VCaP (cell line): ENCODE data around the gene IPPK.

Experiments used
- H3K27ac ChIP-seq: fragments of 450-650 bp; 2 replicates; pipeline ENCODE4 v1.5.1; 2017
- TF ChIP-seq, protein P1 (sequence below): fragments of 450-650 bp; conservative IDR thresholded peaks from 2 replicates; pipeline ENCODE4 v1.5.1; 2017; ENCODE audit warnings: mild to moderate bottlenecking, moderate library complexity

Gene IPPK

DNA sequence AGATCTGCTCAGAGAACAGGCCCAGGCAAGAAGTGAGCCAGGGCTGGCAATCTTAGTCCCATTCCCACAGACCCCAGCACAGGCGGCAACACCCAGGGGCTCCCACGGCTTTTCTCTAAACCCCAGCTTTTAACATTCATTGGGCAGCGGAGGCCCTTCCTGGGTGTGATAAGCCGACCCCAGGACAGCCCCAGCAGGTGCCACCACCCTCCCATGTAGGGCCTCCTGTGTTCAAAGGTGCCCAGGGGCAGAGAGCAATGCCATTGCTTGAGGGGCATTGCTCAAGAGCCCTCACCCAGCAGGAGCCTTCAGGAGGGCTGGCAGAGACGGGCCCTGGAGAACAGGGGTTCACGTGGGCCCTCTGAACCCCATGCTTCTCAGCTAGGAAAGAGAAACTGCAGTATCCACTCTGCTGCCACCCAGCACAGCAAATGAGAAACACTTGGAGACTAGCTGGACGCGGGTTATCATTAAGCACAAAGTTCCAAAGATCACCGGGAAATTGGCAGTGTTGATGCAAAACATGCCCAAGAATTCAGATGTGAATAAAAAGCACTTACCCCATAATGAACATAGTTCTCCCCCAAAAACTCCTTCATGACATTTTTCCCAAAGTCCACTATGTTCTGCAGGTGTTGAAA is 13.9 kb downstream of the IPPK start:
- peak overlapping the region; percentile 53 for H3K27ac ChIP-seq
- TF ChIP-seq, protein P1, sequence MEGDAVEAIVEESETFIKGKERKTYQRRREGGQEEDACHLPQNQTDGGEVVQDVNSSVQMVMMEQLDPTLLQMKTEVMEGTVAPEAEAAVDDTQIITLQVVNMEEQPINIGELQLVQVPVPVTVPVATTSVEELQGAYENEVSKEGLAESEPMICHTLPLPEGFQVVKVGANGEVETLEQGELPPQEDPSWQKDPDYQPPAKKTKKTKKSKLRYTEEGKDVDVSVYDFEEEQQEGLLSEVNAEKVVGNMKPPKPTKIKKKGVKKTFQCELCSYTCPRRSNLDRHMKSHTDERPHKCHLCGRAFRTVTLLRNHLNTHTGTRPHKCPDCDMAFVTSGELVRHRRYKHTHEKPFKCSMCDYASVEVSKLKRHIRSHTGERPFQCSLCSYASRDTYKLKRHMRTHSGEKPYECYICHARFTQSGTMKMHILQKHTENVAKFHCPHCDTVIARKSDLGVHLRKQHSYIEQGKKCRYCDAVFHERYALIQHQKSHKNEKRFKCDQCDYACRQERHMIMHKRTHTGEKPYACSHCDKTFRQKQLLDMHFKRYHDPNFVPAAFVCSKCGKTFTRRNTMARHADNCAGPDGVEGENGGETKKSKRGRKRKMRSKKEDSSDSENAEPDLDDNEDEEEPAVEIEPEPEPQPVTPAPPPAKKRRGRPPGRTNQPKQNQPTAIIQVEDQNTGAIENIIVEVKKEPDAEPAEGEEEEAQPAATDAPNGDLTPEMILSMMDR = no peak

DNA sequence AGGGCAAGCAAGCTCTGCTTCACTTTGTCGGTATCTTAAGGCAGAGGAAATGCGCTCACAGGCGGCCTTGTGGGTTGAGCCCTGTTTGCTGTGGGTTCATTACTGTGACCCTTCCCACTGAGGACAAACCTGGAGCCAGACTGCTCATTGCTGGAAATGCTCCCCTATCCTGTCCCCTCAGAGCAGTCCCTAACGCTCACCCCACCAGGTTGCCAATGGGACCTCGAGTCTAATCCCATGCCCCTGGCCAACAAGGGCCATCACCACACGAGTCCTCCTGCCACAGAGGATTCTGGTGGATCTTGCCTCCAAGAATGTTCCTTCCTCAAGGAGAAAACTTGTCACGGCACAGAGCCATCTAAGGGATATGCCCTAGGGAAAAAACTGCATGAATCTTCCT is 14.6 kb downstream of the IPPK start:
- TF ChIP-seq, protein P1 = no peak
- H3K27ac ChIP-seq = peak overlapping the region; percentile 53

DNA sequence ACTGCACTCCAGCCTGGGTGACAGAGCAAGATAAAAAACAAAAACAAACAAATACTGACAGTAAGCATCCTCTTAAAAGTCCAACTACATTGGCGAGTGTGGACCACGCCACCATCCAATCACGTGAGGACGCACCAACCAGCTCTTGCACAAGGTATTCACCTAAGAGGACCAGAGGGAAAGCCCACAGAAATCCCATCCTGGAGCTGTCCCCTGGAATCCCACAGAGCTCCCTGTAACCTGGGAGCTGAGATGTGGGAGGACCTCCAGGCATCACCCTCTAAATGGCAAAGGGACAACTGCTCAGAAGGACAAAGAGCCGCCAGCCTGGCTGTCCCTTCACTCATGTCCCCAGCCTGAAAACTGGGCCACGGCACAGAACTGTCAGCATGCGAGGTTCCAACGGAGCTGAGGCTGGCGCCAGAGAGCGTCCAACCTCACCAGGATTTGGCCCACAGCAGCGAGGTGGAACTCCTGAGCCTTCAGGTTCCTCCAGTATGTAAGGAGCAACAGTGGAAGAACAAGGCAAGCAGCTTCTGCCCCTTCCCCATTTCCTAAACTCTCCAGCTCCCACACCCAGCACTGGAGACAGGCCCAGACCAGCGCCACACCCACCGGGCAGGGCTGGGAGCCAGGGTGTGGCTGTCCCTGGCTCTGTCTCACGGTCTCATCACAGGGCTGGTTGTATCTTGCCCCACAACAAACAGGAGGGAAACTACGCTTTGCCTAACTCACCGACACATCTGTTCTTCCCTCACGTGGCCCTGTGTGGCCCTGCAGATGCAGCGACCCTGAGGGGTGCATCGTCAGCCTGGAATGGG is 15.2 kb downstream of the IPPK start:
- peak overlapping the region; percentile 53 for H3K27ac ChIP-seq
- TF ChIP-seq, protein P1 = no peak

DNA sequence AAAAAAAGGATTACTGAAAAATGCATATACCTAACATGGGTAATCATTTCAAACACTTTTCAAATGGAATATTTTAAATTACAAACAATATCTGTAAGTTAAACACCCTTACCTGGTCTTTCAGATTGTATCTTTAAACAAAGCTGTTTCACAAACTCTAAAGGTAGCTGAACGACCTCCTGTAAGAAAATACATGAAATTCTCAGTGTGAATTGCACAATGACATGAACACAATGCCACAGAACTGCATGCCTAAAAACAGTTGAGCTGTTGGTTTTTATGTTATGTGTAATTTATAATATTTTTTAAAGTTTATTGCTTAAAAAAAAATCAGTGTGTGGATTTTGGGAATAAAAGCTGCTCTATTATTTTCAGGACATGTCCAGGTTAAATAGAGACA is 17.5 kb downstream of the IPPK start:
- TF ChIP-seq, protein P1 = no peak
- H3K27ac ChIP-seq = no peak overlapping the region

DNA sequence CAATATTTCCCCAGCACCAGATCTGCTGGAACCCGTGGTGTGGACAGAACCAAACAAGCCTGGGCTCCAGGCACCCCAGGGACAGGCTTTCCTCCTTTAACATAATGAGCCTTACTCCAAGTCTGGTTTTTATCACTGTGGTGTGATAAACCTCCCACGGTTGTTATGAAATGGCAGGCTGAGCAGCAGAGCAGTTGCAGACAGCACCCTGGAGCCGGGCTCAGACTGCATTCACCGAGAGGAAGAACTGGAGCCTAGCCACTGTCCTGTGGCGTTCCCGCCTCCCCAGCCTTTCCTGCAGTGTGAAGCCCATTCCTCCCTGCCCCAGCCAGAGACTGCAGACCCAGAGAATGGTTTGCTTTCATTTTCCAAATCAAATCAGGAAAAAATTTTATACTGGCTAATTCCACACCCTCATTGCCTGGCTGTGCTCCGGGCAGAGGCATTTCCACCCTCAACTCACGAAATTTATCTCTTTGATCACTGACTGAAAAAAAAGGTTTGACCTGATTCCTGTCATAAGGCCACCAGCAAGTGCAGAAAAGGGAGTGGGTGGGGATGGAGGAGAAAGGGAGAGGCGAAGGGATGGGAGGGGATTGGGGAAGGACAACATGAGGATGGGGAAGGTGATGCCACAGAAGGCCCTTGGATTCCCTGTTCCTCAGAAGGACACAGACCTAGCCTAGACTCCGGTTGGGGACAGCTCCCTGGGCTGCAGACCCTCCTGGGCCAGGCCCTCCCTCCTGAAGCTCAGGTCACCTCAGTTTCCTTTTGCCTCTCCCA is 18.9 kb downstream of the IPPK start:
- TF ChIP-seq, protein P1 = no peak
- no peak overlapping the region for H3K27ac ChIP-seq

DNA sequence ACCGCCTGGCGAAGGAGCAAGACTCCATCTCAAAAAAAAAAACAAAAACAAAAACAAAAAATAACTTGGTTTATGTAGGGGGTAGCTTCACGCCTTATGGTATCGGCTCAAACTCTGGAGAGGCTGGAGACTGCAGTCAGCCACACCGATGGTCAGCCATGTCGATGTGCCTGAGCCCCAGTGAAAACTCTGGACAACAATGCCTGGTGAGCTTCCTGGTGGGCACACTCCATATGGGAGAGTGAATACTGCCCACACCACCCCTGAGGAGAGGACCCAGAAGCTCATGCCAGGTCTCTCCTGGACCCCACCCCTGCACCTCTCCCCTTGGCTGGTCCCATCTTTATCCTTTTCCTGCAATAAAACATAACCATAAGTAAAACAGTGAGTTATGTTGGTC is 19.6 kb downstream of the IPPK start:
- no peak overlapping the region for H3K27ac ChIP-seq

DNA sequence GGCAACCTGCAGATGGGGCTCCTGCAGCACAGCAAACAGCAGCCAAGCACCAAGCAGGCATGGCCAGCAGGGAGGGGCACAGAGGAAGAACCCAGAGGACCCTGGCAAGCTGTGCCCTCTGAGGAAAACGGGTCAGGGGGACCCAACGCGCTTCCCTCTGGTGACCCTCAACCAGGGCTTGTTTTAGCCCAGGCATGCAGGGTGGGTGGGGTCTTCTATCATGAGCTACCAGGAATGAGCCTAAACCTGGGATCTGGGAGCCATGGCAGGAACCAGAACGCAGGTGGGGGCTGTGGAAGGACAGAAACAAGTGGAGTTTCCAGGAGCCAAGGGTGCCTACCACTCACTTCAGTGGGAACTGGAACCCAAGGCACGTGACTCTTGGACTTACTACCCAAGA is 20.9 kb downstream of the IPPK start:
- TF ChIP-seq, protein P1 = no peak
- H3K27ac ChIP-seq = no peak overlapping the region

More for the DNA sequence above, 19.6 kb downstream of the IPPK start:
- TF ChIP-seq, protein P1 = no peak
